IMR-90 (cell line): ENCODE measurements around the gene ATG10. TPM values are rescaled to one million over a fixed set of nuclear protein-coding genes. Genes with fewer than 3 reads are reported as not detected.

ENCODE experiments used
- ATAC-seq: fragments of 200-7000 bp; cut with Tn5 transposase; 2 replicates; pipeline ENCODE4 v1.9.1; 2020; ENCODE audit warnings: low read depth, mild to moderate bottlenecking, moderate library complexity
- BruUV-seq: library from RNA; stranded (reverse); fragments of 400-500 nt; replicated peaks from 2 replicates; lab custom pipeline; 2021; lab: Mats Ljungman, UMichigan
- CTCF ChIA-PET: fragments of 300-600 bp; formaldehyde crosslinking; extraction: SDS; loops from one replicate; lab custom pipeline; 2021; ENCODE audit warnings: antibody characterized with exemption; lab: Yijun Ruan, JAX
- POLR2A ChIA-PET: fragments of 300-600 bp; sonication (Branson Sonifier 250); formaldehyde crosslinking; loops from one replicate; lab custom pipeline; 2022; ENCODE audit warnings: antibody characterized with exemption; ENCODE audit not compliant: unreplicated experiment; lab: Charles Lee
- DNase-seq: peaks from one replicate; pipeline ENCODE4 v3.0.0; 2013
- H2AFZ ChIP-seq: replicated peaks from 2 replicates; pipeline ENCODE3; 2013; ENCODE audit warnings: low read length, mild to moderate bottlenecking; ENCODE audit not compliant: poor library complexity
- H2AK5ac ChIP-seq: 2 replicates; pipeline ENCODE4 v1.6.1; 2013; ENCODE audit warnings: low read depth, low read length, inconsistent platforms
- H2AK9ac ChIP-seq: replicated peaks from 2 replicates; pipeline ENCODE3; 2013; ENCODE audit warnings: mild to moderate bottlenecking, low read depth, low read length, moderate library complexity; ENCODE audit not compliant: poor library complexity
- H2BK120ac ChIP-seq: 2 replicates; pipeline ENCODE4 v1.6.1; 2013; ENCODE audit warnings: low read depth, low read length, inconsistent platforms
- H2BK15ac ChIP-seq: 3 replicates; pipeline ENCODE4 v1.6.1; 2013; ENCODE audit warnings: low read depth, low read length, inconsistent platforms
- H2BK20ac ChIP-seq: 2 replicates; pipeline ENCODE4 v1.6.1; 2013; ENCODE audit warnings: low read depth, mild to moderate bottlenecking, inconsistent platforms, low read length, moderate library complexity
- H2BK5ac ChIP-seq: 2 replicates; pipeline ENCODE4 v1.6.1; 2013; ENCODE audit warnings: mild to moderate bottlenecking, low read depth, low read length, inconsistent platforms; ENCODE audit not compliant: poor library complexity, severe bottlenecking
- H3K14ac ChIP-seq: replicated peaks from 2 replicates; pipeline ENCODE4 v1.6.1; 2013; ENCODE audit warnings: low read depth, low read length, inconsistent platforms
- H3K18ac ChIP-seq: 2 replicates; pipeline ENCODE4 v1.6.1; 2013; ENCODE audit warnings: low read depth, low read length, control low read depth
- H3K23ac ChIP-seq: 2 replicates; pipeline ENCODE4 v1.6.1; 2013; ENCODE audit warnings: low read depth, low read length, inconsistent platforms
- H3K27ac ChIP-seq: 2 replicates; pipeline ENCODE4 v1.5.1; 2013; ENCODE audit warnings: mild to moderate bottlenecking, control low read depth, low read length; ENCODE audit not compliant: insufficient read depth
- H3K27me3 ChIP-seq: 2 replicates; pipeline ENCODE4 v1.6.1; 2013; ENCODE audit warnings: low read length; ENCODE audit not compliant: control insufficient read depth, insufficient read depth
- H3K36me3 ChIP-seq: 2 replicates; pipeline ENCODE4 v1.6.1; 2013; ENCODE audit warnings: low read length, mixed read lengths; ENCODE audit not compliant: control insufficient read depth, insufficient read depth
- H3K4ac ChIP-seq: 2 replicates; pipeline ENCODE4 v1.6.1; 2013; ENCODE audit warnings: low read depth, low read length, inconsistent platforms
- H3K4me1 ChIP-seq: 2 replicates; pipeline ENCODE4 v1.6.1; 2013; ENCODE audit warnings: low read length, mixed read lengths; ENCODE audit not compliant: control insufficient read depth, insufficient read depth
- H3K4me2 ChIP-seq: 2 replicates; pipeline ENCODE4 v1.6.1; 2013; ENCODE audit warnings: low read depth, mild to moderate bottlenecking, control low read depth, low read length, moderate library complexity
- H3K4me3 ChIP-seq: 2 replicates; pipeline ENCODE4 v1.5.1; 2013; ENCODE audit warnings: low read depth, mild to moderate bottlenecking, control low read depth, low read length, moderate library complexity; ENCODE audit not compliant: insufficient read depth
- H3K56ac ChIP-seq: 2 replicates; pipeline ENCODE4 v1.6.1; 2013; ENCODE audit warnings: low read length, inconsistent platforms; ENCODE audit not compliant: insufficient read depth; ENCODE audit errors: extremely low read depth
- H3K79me1 ChIP-seq, 2 experiments: 2 replicates each; pipeline ENCODE4 v1.6.1; 2013; ENCODE audit warnings: low read length in 2 of 2, inconsistent platforms in 1 of 2, low read depth in 1 of 2
- H3K9ac ChIP-seq: 2 replicates; pipeline ENCODE4 v1.6.1; 2013; ENCODE audit warnings: low read depth, low read length, control low read depth
- H3K9me1 ChIP-seq: 2 replicates; pipeline ENCODE4 v1.6.1; 2013; ENCODE audit warnings: low read length, inconsistent platforms; ENCODE audit not compliant: insufficient read depth
- H3K9me3 ChIP-seq: 2 replicates; pipeline ENCODE4 v1.6.1; 2013; ENCODE audit warnings: low read length; ENCODE audit not compliant: control insufficient read depth, insufficient read depth
- H4K20me1 ChIP-seq: 2 replicates; pipeline ENCODE4 v1.6.1; 2013; ENCODE audit warnings: low read length, inconsistent platforms; ENCODE audit not compliant: insufficient read depth
- H4K5ac ChIP-seq: 2 replicates; pipeline ENCODE4 v1.6.1; 2013; ENCODE audit warnings: mild to moderate bottlenecking, low read depth, low read length, control low read depth
- H4K8ac ChIP-seq, 2 experiments: 2 replicates each; pipeline ENCODE4 v1.6.1; 2013; ENCODE audit warnings: low read depth in 2 of 2, low read length in 2 of 2, control low read depth in 1 of 2, inconsistent platforms in 1 of 2
- H4K91ac ChIP-seq: 2 replicates; pipeline ENCODE4 v1.6.1; 2013; ENCODE audit warnings: low read depth, low read length, inconsistent platforms; ENCODE audit not compliant: insufficient read depth
- BHLHE40 ChIP-seq: fragments of 150-350 bp; IDR thresholded peaks from 2 replicates; pipeline ENCODE4 v1.6.1; 2016; ENCODE audit warnings: mild to moderate bottlenecking, low read depth, low read length
- CTCF ChIP-seq: conservative IDR thresholded peaks from 2 replicates; pipeline ENCODE4 v1.5.1; 2012; ENCODE audit warnings: mild to moderate bottlenecking, low read depth, low read length, improper control_type of control experiment
- MAFK ChIP-seq: IDR thresholded peaks from 2 replicates; pipeline ENCODE4 v1.6.1; 2012; ENCODE audit warnings: low read depth, low read length, improper control_type of control experiment
- MAZ ChIP-seq: IDR thresholded peaks from 2 replicates; pipeline ENCODE4 v1.6.1; 2012; ENCODE audit warnings: low read depth, mild to moderate bottlenecking, low read length, improper control_type of control experiment, moderate library complexity, borderline replicate concordance
- MXI1 ChIP-seq: IDR thresholded peaks from 2 replicates; pipeline ENCODE4 v1.6.1; 2012; ENCODE audit warnings: low read depth, mild to moderate bottlenecking, low read length, moderate library complexity, borderline replicate concordance
- NFE2L2 ChIP-seq: fragments of 150-350 bp; IDR thresholded peaks from 2 replicates; pipeline ENCODE4 v1.6.1; 2016; ENCODE audit warnings: low read depth, mild to moderate bottlenecking, low read length
- POLR2A ChIP-seq: IDR thresholded peaks from 2 replicates; pipeline ENCODE4 v1.6.1; 2012; ENCODE audit warnings: mild to moderate bottlenecking, low read depth, low read length
- RAD21 ChIP-seq: IDR thresholded peaks from 2 replicates; pipeline ENCODE4 v1.6.1; 2012; ENCODE audit warnings: low read length, improper control_type of control experiment
- RCOR1 ChIP-seq: IDR thresholded peaks from 2 replicates; pipeline ENCODE4 v1.6.1; 2012; ENCODE audit warnings: mild to moderate bottlenecking, low read length, improper control_type of control experiment; ENCODE audit not compliant: insufficient replicate concordance
- WGBS, 2 experiments: methylation state at CpG; one replicate each; pipeline versions ENCODE4 v1.1.5 to v1.1.7; 2013; ENCODE audit warnings: missing lambda C conversion rate in 2 of 2; ENCODE audit not compliant: insufficient read length in 1 of 2; ENCODE audit errors: extremely low coverage in 2 of 2; 5-methylcytosine and 5-hydroxymethylcytosine counted together
- dilution Hi-C: fragments of 300-500 bp; cut with HindIII; formaldehyde crosslinking; loops from one replicate; pipeline ENCODE4 v1.14.3; 2018; ENCODE audit warnings: low sequenced_read_pairs; ENCODE audit not compliant: unreplicated experiment
- in situ Hi-C: fragments of 300-500 bp; cut with MboI; formaldehyde crosslinking; loops from 3 replicates; pipeline ENCODE4 v1.14.3; 2019; ENCODE audit warnings: low sequenced_read_pairs, inconsistent platforms, mixed read lengths
- intact Hi-C: fragments of 100-400 bp; cut with micrococcal nuclease; formaldehyde crosslinking; loops from 2 replicates; pipeline ENCODE4 v1.10.0; 2022
- polyA plus RNA-seq, 3 experiments: library from polyadenylated mRNA; depleted of rRNA; stranded (reverse); fragments of >200 nt; gene quantifications; 2 replicates each; pipeline ENCODE4 v1.2.3, GENCODE V29; 2012; ENCODE audit warnings: low replicate concordance in 1 of 3
- total RNA-seq: library from RNA; depleted of rRNA; stranded (reverse); fragments of >200 nt; gene quantifications from 2 replicates; pipeline ENCODE4 v1.2.3, GENCODE V29; 2012
- TF ChIP-seq, protein P1 (sequence below): fragments of 150-350 bp; IDR thresholded peaks from 2 replicates; pipeline ENCODE4 v1.6.1; 2016; ENCODE audit warnings: low read depth, mild to moderate bottlenecking, low read length, moderate library complexity, borderline replicate concordance

The ATG10 gene
- total and polyA plus RNA-seq, 2 of the 4 experiments (the other 2 are of a cell fraction), result 3.4 to 8.1 TPM

DNA sequence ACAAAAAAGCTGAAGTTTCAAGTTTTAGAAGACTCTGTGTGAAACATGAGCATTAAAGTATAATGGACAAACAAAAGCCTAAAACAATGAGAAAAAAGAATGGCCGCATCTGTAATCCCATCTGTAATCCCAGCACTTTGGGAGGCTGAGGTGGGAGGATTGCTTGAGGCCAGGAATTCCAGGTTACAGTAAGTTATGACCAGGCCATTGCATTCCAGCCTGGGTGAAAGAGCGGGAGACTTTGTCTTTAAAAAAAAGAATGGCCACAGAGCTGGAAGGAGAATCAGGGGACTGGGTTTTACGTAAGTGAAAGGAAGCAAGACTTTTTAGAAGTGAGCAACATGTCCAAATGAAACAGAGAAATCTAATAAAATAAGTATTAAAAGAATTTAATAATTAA is 2.6 kb upstream of the ATG10 start:
- Histone ChIP-seq H3K4ac (no peak overlapping the region), H3K23ac (no peak overlapping the region), H2BK120ac (no peak overlapping the region), H3K4me3 (no peak overlapping the region), H3K36me3 (no peaks in the 10 kb centered on the region), H2BK5ac (no peak overlapping the region), H3K79me1 (peaks cover 3 to 5% of the 10 kb centered on the region in 2 experiments; a peak in 1 of 4 replicates), H3K4me2 (no peak overlapping the region), H3K9me3 (no peaks in the 10 kb centered on the region), H2AK5ac (no peak overlapping the region), H3K14ac (no peak overlapping the region), H4K8ac (no peak overlapping the region), H4K20me1 (no peaks in the 10 kb centered on the region; the same call in 1 of the 2 replicates), H4K5ac (no peak overlapping the region), H2AFZ (no peak overlapping the region), H3K27ac (no peak overlapping the region), H2AK9ac (no peak overlapping the region), H3K27me3 (no peaks in the 10 kb centered on the region), H3K9ac (no peak overlapping the region), H2BK15ac (no peak overlapping the region), H2BK20ac (no peak overlapping the region), H3K4me1 (no peaks in the 10 kb centered on the region), H3K56ac (no peak overlapping the region), H4K91ac (no peak overlapping the region), H3K9me1 (no peaks in the 10 kb centered on the region; the same call in 1 of the 2 replicates), H3K18ac (no peak overlapping the region)
- in situ Hi-C loops (no loop called here), dilution Hi-C loops (no loop called here), intact Hi-C loops (no loop called here)
- no peak for ATAC-seq
- no CpG with 5 or more reads among the region's 3 CpGs for WGBS, 2 experiments
- DNase-seq, result no peak
- no TSS peak for BruUV-seq
- TF ChIP-seq CTCF (no peak), NFE2L2 (no peak), RCOR1 (no peak), RAD21 (no peak), MAFK (no peak), BHLHE40 (no peak), MXI1 (no peak), MAZ (no peak), POLR2A (no peak)
- TF ChIP-seq, protein P1, sequence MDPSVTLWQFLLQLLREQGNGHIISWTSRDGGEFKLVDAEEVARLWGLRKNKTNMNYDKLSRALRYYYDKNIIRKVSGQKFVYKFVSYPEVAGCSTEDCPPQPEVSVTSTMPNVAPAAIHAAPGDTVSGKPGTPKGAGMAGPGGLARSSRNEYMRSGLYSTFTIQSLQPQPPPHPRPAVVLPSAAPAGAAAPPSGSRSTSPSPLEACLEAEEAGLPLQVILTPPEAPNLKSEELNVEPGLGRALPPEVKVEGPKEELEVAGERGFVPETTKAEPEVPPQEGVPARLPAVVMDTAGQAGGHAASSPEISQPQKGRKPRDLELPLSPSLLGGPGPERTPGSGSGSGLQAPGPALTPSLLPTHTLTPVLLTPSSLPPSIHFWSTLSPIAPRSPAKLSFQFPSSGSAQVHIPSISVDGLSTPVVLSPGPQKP, result no peak
- ChIA-PET POLR2A (no interaction called here), CTCF (no interaction called here)
